Stimulated activated CD4-positive, alpha-beta T cell treated with anti-CD3 and anti-CD28 coated beads, Interleukin-2, amount 100 ng/mL, for 24 hours (primary cell): ENCODE measurements around the gene TIGD1.

Source experiments
- DNase-seq, 2 donors: peaks; one replicate each; pipeline ENCODE4 v3.0.0-alpha.2; 2020

The TIGD1 gene

GRCh38 chr2:232521959-232522622 lies 28.3 kb downstream of the TIGD1 start:
- DNase-seq: peak; percentile 81 to 82

DNA sequence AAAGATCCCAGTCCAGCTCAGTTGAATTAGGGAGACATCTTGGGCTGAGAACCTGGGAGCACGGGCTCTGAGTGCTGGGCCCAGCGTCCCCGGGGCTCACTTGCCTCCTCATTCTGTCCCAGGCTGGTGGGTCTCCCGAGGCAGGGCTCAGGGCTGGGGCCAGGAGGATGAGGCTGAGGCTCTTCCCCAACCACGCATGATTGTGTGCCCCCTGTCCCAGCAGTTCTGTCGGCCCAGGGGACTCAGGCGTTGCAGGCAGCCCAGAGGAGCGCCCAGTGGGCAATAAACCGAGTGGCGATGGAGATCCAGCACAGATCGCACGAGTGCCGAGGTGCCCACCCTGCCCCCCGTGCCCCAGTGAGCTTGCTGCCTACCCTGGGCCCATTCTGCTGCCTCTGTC lies 29.3 kb downstream of the TIGD1 start:
- DNase-seq: no peak

GRCh38 chr2:232520489-232520888 lies 29.9 kb downstream of the TIGD1 start:
- DNase-seq: no peak

GRCh38 chr2:232519581-232520438 lies 30.5 kb downstream of the TIGD1 start, which contains the start of gene PRSS56:
PRSS56 (plus strand) TSS chr2:232520388; CDS start chr2:232520599, 211 bp downstream.
- DNase-seq: no peak

DNA sequence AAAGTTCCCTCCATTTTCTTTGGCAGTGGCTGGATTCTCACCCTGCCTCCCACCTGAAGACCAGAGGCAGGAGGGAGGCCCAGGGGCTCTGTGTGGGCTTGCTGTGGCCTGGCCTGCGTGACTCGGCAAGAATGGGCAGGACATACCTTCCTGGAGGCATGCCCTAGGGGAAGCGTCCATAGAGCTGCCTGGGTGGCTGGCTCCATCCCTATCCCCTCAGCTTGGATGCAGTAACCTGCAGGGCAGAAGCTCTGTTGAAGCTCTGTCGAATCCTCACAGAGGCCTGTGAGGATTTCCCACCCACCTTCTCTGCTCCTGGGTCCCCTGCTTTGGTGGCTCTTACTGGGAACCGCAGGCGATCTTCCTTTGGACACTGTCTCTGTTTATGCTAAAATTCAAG lies 31.5 kb downstream of the TIGD1 start:
- no peak for DNase-seq

DNA sequence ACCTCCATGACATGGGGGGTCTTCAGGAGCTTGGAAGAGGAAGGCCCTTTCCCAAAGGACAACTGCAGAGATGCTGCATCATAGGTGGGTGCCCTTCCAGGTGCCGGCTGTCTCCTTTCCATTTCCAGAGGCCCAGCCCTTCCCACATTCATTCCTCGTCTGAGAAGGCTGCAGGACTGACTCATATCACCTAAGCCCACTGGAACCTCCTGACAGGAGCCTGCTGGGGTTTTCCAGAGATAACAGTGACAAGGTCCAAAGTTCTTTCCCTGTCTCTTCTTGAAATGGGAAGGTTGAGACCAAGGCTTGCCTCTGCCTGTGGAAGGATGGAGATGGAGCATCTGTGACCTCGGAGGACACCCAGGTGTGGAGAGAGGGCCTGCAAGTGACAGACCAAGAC lies 33.8 kb downstream of the TIGD1 start:
- no peak for DNase-seq

- DNase-seq: no peak
Observed at GRCh38 chr2:232515639-232516038, 34.7 kb downstream of the TIGD1 start.

DNA sequence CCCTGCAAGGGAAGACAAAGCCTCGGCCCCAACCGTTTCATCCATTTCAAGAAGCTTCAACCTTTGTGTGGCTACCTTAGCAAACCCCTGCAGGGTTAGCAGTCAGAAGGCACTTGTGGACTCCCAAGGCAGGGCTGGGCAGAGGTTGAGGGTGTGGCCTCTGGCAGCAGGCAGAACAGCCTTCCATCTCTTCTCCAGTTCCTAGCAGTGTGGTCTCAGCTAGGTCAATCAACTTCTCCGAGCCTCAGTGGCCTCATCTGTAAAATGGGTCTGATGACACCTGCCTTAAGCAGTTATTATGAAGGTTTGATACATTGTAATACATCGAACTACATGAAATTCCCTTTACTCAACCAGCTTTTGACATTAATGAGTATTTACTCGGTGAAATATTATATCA lies 37.0 kb downstream of the TIGD1 start:
- no peak for DNase-seq

DNA sequence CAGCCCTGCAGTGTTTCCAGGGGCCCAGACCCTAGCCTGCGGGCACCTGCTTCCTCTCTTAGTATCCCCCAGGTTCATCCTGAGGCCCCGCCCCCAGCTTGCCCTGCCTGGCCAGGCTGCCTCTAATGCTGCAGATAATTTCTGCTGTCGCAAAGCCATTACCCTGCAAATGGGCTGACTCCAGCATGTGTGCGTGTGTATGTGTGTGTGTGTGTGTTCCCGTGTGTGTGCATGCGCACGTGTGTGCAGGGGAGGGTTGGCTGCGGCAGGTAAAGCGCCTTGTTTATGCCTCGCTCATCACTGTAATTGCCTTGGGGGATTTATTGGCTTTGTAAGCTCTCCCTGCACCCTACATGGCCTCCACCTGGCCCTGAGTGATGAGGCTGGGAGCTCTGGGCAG lies 37.8 kb downstream of the TIGD1 start:
- no peak for DNase-seq

GRCh38 chr2:232511336-232511890 lies 38.9 kb downstream of the TIGD1 start:
- DNase-seq: no peak

GRCh38 chr2:232508251-232508650 lies 42.1 kb downstream of the TIGD1 start:
- DNase-seq: no peak

GRCh38 chr2:232506709-232507108 lies 43.6 kb downstream of the TIGD1 start:
- no peak for DNase-seq

- no peak for DNase-seq
Observed at GRCh38 chr2:232505856-232506255, 44.5 kb downstream of the TIGD1 start.

GRCh38 chr2:232504438-232504837 lies 45.9 kb downstream of the TIGD1 start:
- DNase-seq: no peak

- no peak for DNase-seq
Observed at GRCh38 chr2:232503809-232504323, 46.5 kb downstream of the TIGD1 start.

- peak; percentile 44 to 57 for DNase-seq
Observed at GRCh38 chr2:232502911-232503808, 47.2 kb downstream of the TIGD1 start.

DNA sequence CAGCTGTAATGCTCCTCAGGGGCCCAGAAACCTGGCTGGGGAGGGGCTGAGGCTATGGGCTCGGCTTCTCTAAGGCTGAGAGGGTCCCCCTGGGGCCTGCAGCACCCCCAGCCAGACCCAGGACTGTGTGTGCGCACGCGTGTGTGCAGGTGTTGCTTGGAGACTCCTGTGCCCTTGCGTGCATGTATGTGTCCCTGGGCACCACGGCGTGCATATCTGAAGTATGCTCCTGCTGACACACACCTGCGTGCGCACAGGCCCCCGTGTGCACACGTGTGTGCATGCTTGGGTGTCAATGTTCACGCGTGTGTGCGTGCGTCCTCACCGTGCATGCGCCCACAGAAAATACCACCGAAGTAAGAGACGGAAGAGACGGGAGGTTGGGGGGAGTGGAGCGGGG lies 47.8 kb downstream of the TIGD1 start:
- DNase-seq: no peak

- no peak for DNase-seq
Observed at GRCh38 chr2:232501794-232502390, 48.5 kb downstream of the TIGD1 start.

DNA sequence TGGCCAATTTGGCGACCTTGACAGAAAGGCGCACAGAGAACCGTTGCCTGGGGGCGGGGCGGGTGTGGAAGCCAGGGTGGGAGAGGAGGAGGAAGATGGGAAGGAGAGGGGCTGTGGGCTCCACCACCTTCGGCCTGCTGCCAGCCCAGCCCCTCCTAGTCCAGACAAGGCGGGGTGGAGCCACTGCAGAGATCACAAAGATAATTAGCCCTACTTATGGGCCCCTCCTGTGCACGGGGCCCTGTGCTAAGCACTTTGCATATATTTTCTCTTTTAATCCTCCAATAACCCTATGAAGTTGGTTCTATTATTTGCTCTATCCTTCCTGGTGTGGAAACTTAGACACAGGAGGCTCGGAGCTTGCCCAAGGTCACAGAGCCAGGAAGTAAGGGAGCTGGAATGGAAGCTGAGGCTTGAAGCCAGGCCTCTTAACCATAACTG lies 49.0 kb downstream of the TIGD1 start:
- no peak for DNase-seq

- no peak for DNase-seq
Observed at GRCh38 chr2:232498452-232498851, 51.9 kb downstream of the TIGD1 start.
